OCI-LY1 (cell line): ENCODE measurements around the gene ALKBH3.

Experiments
- H2AFZ ChIP-seq: fragments of 200-600 bp; sonication (generic), shearing (Covaris generic); 2 replicates; pipeline ENCODE4 v1.6.0; 2014; ENCODE audit warnings: antibody characterized with exemption, mild to moderate bottlenecking, low read length
- H3F3A ChIP-seq: fragments of 200-600 bp; sonication (generic), shearing (Covaris generic); 2 replicates; pipeline ENCODE4 v1.6.0; 2014; ENCODE audit warnings: mild to moderate bottlenecking, antibody characterized with exemption, low read length, moderate library complexity; ENCODE audit not compliant: insufficient read depth
- H3K27ac ChIP-seq: fragments of 200-600 bp; sonication (generic); 2 replicates; pipeline ENCODE4 v1.5.1; 2014; ENCODE audit warnings: low read length, mixed run types, mild to moderate bottlenecking, low read depth; ENCODE audit not compliant: poor library complexity, severe bottlenecking
- H3K27me3 ChIP-seq: fragments of 200-600 bp; sonication (generic); 2 replicates; pipeline ENCODE4 v1.6.0; 2014; ENCODE audit warnings: antibody characterized with exemption, mild to moderate bottlenecking, low read length, moderate library complexity; ENCODE audit not compliant: insufficient read depth
- H3K36me3 ChIP-seq: fragments of 200-600 bp; sonication (generic); 2 replicates; pipeline ENCODE4 v1.6.1; 2014; ENCODE audit warnings: mild to moderate bottlenecking, antibody characterized with exemption, low read length, moderate library complexity, mixed read lengths; ENCODE audit not compliant: insufficient read depth
- H3K4me1 ChIP-seq: fragments of 200-600 bp; sonication (generic); 2 replicates; pipeline ENCODE4 v1.5.1; 2014; ENCODE audit warnings: mild to moderate bottlenecking, low read length, moderate library complexity; ENCODE audit not compliant: insufficient read depth, severe bottlenecking
- H3K4me2 ChIP-seq: fragments of 200-600 bp; sonication (generic), shearing (Covaris generic); 2 replicates; pipeline ENCODE4 v1.6.1; 2014; ENCODE audit warnings: low read length
- H3K4me3 ChIP-seq: fragments of 200-600 bp; sonication (generic); 2 replicates; pipeline ENCODE4 v1.5.1; 2014; ENCODE audit warnings: low read length, low read depth, mild to moderate bottlenecking, mixed read lengths; ENCODE audit not compliant: poor library complexity, severe bottlenecking
- H3K79me2 ChIP-seq: fragments of 200-600 bp; shearing (Covaris generic); 2 replicates; pipeline ENCODE4 v1.6.1; 2016; ENCODE audit warnings: mixed run types, low read length, mixed read lengths; ENCODE audit not compliant: insufficient read depth
- H3K9ac ChIP-seq: fragments of 200-600 bp; sonication (generic), shearing (Covaris generic); 2 replicates; pipeline ENCODE4 v1.6.1; 2014; ENCODE audit warnings: mild to moderate bottlenecking, low read length, mixed read lengths
- H3K9me2 ChIP-seq: fragments of 200-600 bp; sonication (generic), shearing (Covaris generic); 2 replicates; pipeline ENCODE4 v1.6.1; 2014; ENCODE audit warnings: low read depth, mild to moderate bottlenecking, low read length, mixed read lengths
- H3K9me3 ChIP-seq: fragments of 200-600 bp; shearing (Covaris generic); 2 replicates; pipeline ENCODE4 v1.6.1; 2014; ENCODE audit warnings: low read length, mixed read lengths
- H4K20me1 ChIP-seq: fragments of 200-600 bp; sonication (generic), shearing (Covaris generic); 2 replicates; pipeline ENCODE4 v1.6.0; 2016; ENCODE audit warnings: mild to moderate bottlenecking, low read length; ENCODE audit not compliant: insufficient read depth
- CTCF ChIP-seq: fragments of 200-600 bp; sonication (generic), shearing (Covaris generic); IDR thresholded peaks from 2 replicates; pipeline ENCODE4 v1.5.1; 2017; ENCODE audit warnings: mild to moderate bottlenecking, antibody characterized with exemption, low read length, moderate library complexity, mixed read lengths
- EZH2 ChIP-seq: fragments of 200-600 bp; sonication (generic), shearing (Covaris generic); IDR thresholded peaks from 2 replicates; pipeline ENCODE4 v1.8.0; 2017; ENCODE audit warnings: borderline replicate concordance, mixed run types, mild to moderate bottlenecking, antibody characterized with exemption, low read length, moderate library complexity, mixed read lengths

The ALKBH3 gene

GRCh38 chr11:43833657-43834073 lies 47.0 kb upstream of the ALKBH3 start:
- no peak overlapping the region for H3K27ac ChIP-seq

DNA sequence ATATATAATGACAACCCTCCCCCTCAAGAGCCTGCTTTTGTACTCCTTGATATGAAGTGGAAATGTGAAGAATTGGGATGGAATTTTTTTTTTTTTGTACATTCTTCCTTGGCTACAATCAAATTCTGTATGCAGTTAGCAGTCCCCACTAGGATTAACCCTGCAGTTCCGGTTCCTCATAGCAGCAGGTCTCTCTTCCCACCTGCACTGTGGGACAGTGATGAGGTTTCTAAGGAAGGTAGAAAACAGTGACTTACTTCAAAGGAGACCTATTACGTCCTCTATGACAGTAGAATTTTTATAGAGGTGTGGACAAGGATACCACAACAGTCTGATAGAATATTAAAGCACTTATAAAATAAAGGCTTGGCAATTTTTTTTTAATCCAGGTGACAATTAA lies 46.3 kb upstream of the ALKBH3 start:
- H3K27me3 ChIP-seq: no peaks in the 10 kb centered on the region

More at GRCh38 chr11:43833657-43834073, 47.0 kb upstream of the ALKBH3 start:
- no peak overlapping the region for H3K9ac ChIP-seq
- H4K20me1 ChIP-seq: no peaks in the 10 kb centered on the region
- no peak overlapping the region for H3K4me3 ChIP-seq
- no peaks in the 10 kb centered on the region for H3K9me3 ChIP-seq
- no peaks in the 10 kb centered on the region for H3K27me3 ChIP-seq
- no peaks in the 10 kb centered on the region for H3K9me2 ChIP-seq
- H3K4me2 ChIP-seq: no peak overlapping the region
- peaks cover 21% of the 10 kb centered on the region; the same call in 1 of the 2 replicates for H3K36me3 ChIP-seq
- no peaks in the 10 kb centered on the region for H3K4me1 ChIP-seq
- H3F3A ChIP-seq: no peaks in the 10 kb centered on the region
- H3K79me2 ChIP-seq: no peaks in the 10 kb centered on the region
- no peak overlapping the region for H2AFZ ChIP-seq
- TF ChIP-seq EZH2 (no peak), CTCF (no peak)

DNA sequence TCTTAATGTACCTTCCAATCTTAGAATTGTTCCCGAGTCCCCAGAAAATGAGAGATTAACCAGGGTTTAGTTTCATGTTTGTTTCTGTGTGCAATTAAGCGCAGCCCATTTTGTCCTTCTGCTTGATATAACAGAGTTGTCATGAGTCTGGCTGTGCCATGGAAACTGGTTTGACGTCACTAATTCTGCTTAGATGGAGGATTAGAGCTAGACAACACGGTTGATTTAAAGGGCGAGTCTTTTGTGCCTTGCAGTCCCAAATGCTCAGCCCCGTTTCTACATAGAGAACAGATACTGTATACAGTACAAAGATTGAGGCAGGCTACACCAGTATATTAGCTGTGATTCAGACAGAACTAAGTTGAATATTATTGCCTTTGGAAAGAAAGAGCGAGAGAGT lies 45.5 kb upstream of the ALKBH3 start:
- no peak overlapping the region for H3K27ac ChIP-seq
- no peaks in the 10 kb centered on the region for H3K9me2 ChIP-seq
- H2AFZ ChIP-seq: no peak overlapping the region
- H3K4me2 ChIP-seq: no peak overlapping the region
- no peaks in the 10 kb centered on the region for H3K4me1 ChIP-seq
- H3K79me2 ChIP-seq: no peaks in the 10 kb centered on the region
- H3K9me3 ChIP-seq: no peaks in the 10 kb centered on the region
- no peak overlapping the region for H3K9ac ChIP-seq
- H3K36me3 ChIP-seq: peaks cover 35% of the 10 kb centered on the region
- no peaks in the 10 kb centered on the region for H3F3A ChIP-seq
- no peaks in the 10 kb centered on the region for H4K20me1 ChIP-seq
- H3K4me3 ChIP-seq: no peak overlapping the region
- TF ChIP-seq CTCF (no peak), EZH2 (no peak)
- H3K27me3 ChIP-seq: no peaks in the 10 kb centered on the region

More for the DNA sequence above, 46.3 kb upstream of the ALKBH3 start:
- Histone ChIP-seq H3K9me2 (no peaks in the 10 kb centered on the region), H3K4me2 (no peak overlapping the region), H2AFZ (no peak overlapping the region), H3F3A (no peaks in the 10 kb centered on the region), H3K4me3 (no peak overlapping the region), H3K9me3 (no peaks in the 10 kb centered on the region), H3K27ac (no peak overlapping the region), H3K9ac (no peak overlapping the region), H3K79me2 (no peaks in the 10 kb centered on the region), H3K36me3 (peaks cover 27% of the 10 kb centered on the region; the same call in 1 of the 2 replicates), H3K4me1 (no peaks in the 10 kb centered on the region), H4K20me1 (no peaks in the 10 kb centered on the region)
- TF ChIP-seq EZH2 (no peak), CTCF (no peak)
